ENCODE measurements around the gene FAM131A.

FAM131A gene

GRCh38 chr3:184323696-184324095 lies 13.7 kb upstream of the FAM131A start:
- no peak for TF ChIP-seq CTCF (conservative IDR thresholded peaks at IDR 0.05; ENCODE audit: low read depth)
- DNase-seq (ENCODE audit: low spot score), result no peak
- POLR2A ChIA-PET (ENCODE audit: low non-redundant PET), result no interaction called here
- CTCF ChIA-PET, result interaction anchor here (0.7 to 0.8 kb wide), 2 partner anchors 22 to 63 kb away, joined by 3 to 4 read pairs; no protein-coding TSS in a partner anchor
- peak overlapping the region; percentile 26 for H3K27ac ChIP-seq

- no peak for DNase-seq (ENCODE audit: low spot score)
- peak overlapping the region; percentile 26 for H3K27ac ChIP-seq
- ChIA-PET POLR2A (ENCODE audit: low non-redundant PET) (no interaction called here), CTCF (no interaction called here)
- no peak for TF ChIP-seq CTCF (conservative IDR thresholded peaks at IDR 0.05; ENCODE audit: low read depth)
Measured at GRCh38 chr3:184325269-184325668, 12.1 kb upstream of the FAM131A start.

GRCh38 chr3:184325715-184326369 lies 11.6 kb upstream of the FAM131A start:
- CTCF ChIA-PET, result no interaction called here
- no peak for DNase-seq (ENCODE audit: low spot score)

GRCh38 chr3:184327171-184327570 lies 10.2 kb upstream of the FAM131A start:
- TF ChIP-seq CTCF (conservative IDR thresholded peaks at IDR 0.05; ENCODE audit: low read depth), result no peak
- POLR2A ChIA-PET (ENCODE audit: low non-redundant PET), result no interaction called here
- CTCF ChIA-PET, result interaction anchor here (0.6 kb wide), 1 partner anchor 12 kb away, joined by 3 read pairs; no protein-coding TSS in a partner anchor
- peak overlapping the region; percentile 53 for H3K27ac ChIP-seq
- no peak for DNase-seq (ENCODE audit: low spot score)

More at GRCh38 chr3:184325715-184326369, 11.6 kb upstream of the FAM131A start:
- no peak for TF ChIP-seq CTCF (conservative IDR thresholded peaks at IDR 0.05; ENCODE audit: low read depth)
- POLR2A ChIA-PET (ENCODE audit: low non-redundant PET), result no interaction called here
- H3K27ac ChIP-seq, result peak overlapping the region; percentile 26

GRCh38 chr3:184328516-184328915 lies 8.9 kb upstream of the FAM131A start:
- ChIA-PET POLR2A (ENCODE audit: low non-redundant PET) (no interaction called here), CTCF (interaction anchor here (1.2 kb wide), 1 partner anchor 25 kb away, joined by 3 read pairs; no protein-coding TSS in a partner anchor)
- peak overlapping the region; percentile 53 for H3K27ac ChIP-seq
- TF ChIP-seq CTCF (conservative IDR thresholded peaks at IDR 0.05; ENCODE audit: low read depth), result no peak
- no peak for DNase-seq (ENCODE audit: low spot score)

GRCh38 chr3:184332370-184333090 lies 4.9 kb upstream of the FAM131A start:
- H3K27ac ChIP-seq, result peak overlapping the region; percentile 94
- TF ChIP-seq CTCF (conservative IDR thresholded peaks at IDR 0.05; ENCODE audit: low read depth), result no peak

More at GRCh38 chr3:184332370-184333090, 4.9 kb upstream of the FAM131A start:
- DNase-seq (ENCODE audit: low spot score), result peak; percentile 85
- POLR2A ChIA-PET (ENCODE audit: low non-redundant PET), result no interaction called here
- CTCF ChIA-PET, result no interaction called here

All from RWPE1 (cell line).